ENCODE data around the gene PBX3.

DNA sequence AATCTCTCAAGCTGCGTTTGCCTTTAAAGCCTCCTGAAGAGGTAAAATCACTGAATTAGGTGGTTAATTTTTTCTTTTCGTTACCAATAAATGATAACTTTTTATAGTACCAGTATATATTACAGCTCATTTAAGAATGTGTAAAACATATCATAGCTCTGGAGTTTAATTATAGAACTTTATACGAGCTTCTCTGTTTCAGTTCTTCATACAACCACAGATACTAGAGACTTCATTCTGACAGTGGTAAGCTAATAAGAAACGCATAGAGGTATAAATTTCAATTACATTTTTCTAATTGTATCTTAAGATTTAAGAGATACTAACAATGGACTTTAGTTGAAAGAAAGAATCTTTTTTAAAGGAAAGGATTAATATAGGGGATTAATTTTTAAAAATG, 73.9 kb downstream of the PBX3 start:
- no peak for TF ChIP-seq POLR2AphosphoS5 (IDR thresholded peaks at IDR 0.05)
- TF ChIP-seq CTCF (IDR thresholded peaks at IDR 0.05 in 8 of 11, conservative IDR thresholded peaks at IDR 0.05 in 3 of 11), result no peak
- TF ChIP-seq POLR2A (IDR thresholded peaks at IDR 0.05), result no peak
